NCI-H69 (cell line): ENCODE results near the gene FUOM.

Experiments used
- DNase-seq: peaks from one replicate; lab custom pipeline; 2025; lab: John Stamatoyannopoulos, UW

Gene FUOM

DNA sequence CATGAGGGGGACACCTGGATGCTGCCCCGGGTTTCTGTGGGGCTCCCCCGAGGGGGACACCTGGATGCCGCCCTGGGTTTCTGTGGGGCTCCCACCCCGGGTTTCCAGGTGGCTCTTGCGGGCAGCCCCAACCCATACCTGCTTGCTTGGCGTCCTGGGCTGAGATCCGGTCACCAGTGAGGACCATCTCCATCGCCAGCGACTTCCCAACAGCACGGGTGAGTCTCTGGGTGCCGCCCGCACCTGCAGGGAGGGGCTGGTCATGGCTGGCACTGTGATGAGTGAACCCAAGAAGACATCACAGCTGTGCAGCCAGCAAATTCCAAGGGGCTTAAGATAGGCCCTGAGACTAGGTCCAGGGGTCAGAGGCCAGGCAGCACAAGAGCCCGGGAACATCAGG, 8.9 kb upstream of the FUOM start:
- no peak for DNase-seq

DNA sequence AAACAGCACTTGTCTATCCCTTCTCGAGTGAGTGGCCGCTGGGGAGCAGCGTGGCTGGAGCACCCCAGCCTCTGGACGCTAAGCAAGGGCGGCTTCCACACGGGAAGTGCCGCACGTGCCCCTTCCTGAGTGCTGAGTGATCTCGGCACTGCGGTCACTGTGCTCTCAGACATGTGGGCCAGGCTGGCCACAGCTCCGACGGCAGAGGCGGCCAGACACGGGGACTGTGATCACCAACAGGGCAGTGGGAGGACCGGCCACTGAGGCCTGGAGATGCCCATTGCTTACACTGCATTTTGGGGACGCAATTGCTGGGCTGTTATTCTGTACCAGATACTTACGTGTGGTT, 8.3 kb upstream of the FUOM start:
- no peak for DNase-seq

DNA sequence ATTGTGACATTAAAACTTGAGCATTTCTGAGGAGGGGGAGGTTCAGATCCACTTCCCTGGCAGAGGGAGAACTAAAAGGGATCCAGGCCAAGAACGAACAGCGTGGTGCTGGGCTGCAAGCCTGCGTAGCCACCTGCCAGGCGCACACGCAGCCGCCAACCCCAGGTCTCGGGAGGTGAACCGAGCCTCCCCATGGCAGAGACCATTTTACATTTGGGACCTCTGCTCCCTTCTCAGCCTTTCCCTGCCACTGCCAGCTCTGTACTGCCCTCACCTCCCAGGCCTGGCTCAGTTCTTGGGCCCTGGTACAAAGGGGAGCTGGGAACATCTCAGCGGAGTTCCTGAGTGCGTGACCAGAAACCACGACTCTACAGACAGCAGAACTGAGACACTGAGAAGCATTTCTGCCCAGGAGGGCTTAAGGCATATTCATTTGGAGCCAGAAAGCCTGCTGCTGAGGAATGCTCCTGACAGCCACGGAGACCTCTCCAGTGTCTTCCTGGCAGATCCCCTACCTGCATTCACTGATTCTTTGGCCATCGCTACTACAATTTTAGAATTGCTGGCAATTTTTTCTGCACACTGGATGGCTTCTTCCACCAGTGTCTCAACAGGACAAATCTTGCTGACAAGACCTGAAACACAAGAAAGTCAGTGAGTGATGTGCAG, 7.8 kb upstream of the FUOM start:
- no peak for DNase-seq

DNA sequence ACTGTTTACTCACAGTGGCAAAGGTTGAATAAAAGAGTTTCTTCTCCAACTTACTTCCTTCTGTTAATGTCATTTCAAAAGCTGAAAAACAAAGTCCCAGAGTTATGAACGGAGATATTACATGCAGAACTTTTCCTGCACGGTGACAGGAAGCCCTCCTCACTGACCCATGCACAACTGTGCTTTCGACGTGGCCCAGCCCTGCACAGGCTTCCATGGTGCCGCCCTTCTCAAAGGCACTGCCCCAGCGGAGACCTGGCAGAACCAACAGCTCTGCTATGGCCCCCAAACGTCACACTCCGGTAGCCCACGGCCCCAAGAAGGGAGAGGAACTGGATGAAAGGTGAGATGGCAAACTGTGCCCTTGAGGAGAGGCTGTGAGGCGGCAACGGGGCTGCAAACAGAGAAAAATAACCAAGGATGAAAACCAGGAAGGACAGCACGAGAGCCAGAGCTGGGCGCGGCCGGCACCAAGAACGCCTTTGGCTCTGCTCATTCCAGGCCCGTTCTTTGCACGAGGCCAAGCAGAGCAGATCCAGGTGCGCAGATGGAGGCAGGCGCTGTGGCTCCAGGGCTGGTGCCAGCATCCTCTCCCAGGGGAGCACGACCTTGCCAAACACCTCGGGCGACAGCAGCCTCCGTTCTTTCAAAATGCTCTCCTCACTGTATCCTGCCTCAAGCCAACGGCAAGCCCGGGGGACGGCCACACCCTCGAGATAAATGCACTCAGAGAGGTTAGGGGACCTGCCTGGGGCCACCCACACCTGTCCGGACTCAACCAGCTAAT, 7.0 kb upstream of the FUOM start:
- peak; percentile 67 for DNase-seq

DNA sequence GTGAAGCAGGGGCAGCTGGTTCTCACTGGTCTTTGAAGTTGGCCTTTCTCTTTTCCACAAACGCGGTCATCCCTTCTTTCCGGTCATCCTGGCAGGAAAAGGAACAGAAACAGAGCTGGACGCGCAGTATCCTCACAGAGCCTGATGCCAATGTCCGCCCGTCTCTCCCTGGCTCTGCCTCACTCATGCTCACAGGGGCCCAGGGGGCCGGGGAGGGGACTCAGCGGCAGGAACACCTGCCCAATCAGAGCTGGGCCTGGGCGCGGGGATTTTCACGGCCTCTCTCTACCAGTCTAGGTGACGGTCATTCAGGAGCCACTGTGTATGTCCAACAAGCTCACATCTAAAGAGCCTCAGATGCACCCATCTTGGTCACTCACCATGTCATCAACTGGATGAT, 5.0 kb upstream of the FUOM start:
- DNase-seq = no peak

DNA sequence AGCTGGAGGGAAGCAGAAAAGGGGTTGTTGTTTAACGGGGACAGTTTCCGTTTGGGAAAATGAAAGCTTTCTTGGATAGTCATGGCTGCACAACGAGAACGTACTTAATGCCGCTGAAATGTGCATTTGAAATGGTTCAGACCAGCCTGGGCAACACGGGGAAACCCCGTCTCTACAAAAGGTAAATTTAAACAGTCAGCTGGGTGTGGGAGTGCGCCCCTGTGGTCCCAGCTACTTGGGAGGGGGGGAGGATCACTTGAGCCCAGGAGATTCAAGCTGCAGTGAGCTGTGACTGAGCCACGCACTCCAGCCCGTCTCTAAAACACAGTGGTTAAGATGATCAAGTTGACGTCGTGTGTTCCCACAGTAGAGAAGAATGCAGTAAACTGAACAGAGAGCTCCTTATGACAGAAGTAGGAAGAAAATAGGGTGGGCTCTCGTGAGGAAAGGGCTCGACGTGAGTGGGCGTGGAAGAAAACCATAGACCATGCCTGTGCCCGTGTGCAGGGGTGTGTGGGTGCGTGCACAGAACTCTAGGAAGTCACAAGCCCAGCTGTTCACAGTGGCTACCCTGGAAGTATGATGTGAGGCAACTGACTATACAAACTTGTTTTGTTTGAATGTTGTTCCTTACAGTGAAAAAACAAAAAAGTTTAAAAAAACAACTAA, 4.1 kb upstream of the FUOM start:
- no peak for DNase-seq

DNA sequence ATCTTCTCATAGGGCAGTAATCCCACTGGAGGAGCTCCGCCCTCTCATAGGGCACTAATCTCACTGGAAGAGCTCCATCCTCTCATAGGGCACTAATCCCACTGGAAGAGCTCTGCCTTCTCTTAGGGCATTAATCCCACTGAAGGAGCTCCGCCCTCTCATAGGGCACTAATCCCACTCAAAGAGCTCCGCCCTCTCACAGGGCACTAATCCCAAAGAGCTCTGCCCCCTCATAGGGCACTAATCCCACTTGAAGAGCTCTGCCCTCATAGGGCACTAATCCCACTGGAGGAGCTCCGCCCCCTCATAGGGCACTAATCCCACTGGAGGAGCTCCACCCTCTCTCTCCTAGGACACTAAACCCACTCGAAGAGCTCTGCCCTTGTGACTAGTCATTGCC, 3.4 kb upstream of the FUOM start:
- no peak for DNase-seq

DNA sequence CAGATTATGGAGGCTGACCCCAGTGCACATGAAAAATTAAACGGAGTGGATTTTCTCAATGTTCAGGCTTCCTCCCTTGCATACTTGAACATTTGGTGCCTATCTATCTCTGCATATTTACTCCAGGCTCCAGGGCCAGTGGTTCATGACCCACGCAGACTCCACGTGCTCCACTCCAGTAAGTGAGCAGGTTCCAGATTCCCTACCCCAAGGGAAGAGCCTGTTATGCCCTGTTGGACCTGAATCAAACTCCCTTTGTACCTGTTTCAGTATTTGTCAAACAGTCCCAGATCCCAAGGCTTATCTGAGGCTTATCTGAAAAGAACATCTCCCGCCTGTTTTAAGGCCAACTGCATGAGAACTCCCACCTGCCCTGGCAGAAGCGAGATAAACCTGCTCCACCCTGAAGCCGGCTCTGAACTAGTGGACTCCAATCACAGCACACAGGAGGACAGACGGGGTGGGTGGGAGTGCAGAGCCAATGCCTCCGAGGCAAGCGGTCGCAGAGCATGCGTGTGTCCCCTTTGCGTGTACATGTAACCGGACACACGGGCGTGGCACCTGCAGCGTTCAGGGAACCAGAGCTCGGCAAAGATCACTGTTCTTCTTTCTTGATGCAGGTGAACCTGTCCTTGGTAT, 2.3 kb upstream of the FUOM start:
- no peak for DNase-seq

DNA sequence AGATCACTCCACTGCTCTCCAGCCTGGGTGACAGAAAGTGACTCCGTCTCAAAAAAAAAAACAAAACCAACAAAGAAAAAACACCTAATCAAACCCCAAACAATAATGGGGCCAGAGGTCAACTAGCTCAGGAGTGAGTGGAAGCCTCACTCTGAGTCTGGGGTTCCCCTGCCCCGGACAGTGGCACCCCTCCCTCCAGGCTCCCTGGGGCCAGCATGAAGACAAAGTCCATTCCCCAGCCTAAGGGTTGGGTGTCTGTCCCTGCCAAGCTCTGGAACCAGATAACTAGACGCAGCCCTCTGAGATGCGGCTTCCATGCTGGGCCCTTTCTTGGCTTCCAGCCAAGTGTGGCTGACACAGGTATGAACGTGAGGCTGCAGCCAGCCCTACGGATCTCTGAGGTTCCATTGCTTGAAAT, 1.7 kb upstream of the FUOM start:
- DNase-seq = peak; percentile 82

DNA sequence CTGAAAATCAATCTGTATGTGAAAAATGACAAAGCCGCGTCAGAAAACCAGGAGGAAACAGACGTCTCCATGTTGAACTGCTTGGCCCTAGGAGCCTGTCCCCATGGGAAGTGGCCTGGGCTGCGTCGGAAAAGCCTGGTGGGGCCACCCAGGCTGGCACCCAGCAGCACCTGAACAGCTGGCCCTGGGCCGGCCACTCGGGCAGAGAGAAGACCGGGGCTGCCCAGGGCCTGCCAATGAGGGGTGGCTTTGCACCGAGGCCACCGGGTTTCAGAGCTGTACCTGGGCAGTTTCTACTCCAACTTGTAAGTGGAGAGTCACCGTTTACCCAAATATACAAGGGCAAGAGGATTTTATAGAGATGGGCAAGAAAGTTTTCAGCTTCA, 1.1 kb upstream of the FUOM start:
- no peak for DNase-seq

DNA sequence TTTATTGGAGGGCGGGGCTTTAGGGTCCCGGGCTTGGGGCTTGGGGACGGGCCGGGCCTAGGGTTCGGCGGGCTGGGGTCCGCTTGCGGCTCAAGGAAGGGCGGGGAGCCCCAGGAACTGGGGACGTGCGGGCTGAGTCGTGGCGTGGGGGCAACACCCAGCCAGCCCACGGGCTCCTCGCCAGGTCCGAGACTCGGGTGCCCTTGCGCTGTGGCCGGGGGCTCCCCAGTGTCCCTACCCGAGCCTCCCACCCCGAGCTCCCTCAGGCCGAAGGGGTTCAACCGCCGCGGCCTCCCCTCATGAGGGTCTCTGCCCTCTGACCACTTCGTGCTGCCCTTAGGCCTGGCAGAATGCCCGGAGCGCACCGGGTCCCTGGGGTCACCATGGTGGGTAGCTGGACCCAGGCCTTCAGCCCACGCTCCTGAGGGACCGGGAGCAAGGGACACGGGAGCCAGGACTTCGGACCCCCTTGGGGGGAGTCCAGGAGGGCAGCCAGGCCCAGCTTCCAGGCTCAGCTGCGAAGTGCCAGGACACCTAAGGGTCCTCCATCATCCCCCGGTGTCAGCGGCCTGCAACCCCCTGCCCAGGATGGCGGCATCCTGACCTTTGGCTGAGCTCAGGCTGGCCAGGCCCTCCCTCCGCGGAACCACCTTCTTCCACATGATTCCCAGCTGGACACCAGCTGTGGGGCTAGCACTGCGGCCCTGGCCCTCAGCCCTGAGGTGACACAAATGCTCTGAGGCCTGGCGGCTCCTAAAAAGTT, 524 bp upstream of the FUOM start:
- DNase-seq = no peak

DNA sequence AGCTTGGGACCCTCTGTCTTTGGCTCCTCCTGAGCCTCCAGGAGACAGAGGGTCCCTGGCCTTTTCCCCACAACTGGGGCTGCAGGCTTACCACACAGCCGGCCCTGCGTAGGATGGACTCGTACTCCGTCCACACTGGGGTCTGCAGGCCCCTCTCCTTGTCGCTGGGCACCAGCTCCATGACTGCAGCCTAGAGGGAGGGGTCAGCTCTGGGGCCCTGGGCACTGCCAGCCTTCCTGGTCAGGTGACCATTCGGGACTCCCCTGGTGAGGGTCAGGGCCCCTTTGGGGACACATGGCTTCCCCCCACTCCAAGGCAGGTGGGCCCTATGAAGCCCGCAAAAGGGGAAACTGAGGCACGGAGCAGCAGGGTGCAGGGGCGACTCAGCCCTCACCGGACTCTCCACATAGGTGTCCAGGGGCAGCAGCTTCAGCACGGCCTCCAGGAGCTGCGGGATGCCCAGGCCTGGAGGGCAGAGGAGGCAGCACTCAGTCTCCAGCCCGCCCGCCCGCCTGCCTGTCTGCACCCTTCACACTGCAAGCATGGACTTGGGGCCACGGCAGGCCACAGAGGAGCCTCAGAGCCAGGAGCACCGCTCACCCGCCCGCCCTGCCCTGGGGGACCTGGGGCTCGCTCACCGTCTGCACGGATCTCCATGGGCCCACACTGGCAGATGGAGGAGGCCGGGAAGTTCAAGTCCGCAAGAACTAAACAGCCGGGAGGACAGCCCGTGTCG, 1.1 kb downstream of the FUOM start:
- DNase-seq = no peak

DNA sequence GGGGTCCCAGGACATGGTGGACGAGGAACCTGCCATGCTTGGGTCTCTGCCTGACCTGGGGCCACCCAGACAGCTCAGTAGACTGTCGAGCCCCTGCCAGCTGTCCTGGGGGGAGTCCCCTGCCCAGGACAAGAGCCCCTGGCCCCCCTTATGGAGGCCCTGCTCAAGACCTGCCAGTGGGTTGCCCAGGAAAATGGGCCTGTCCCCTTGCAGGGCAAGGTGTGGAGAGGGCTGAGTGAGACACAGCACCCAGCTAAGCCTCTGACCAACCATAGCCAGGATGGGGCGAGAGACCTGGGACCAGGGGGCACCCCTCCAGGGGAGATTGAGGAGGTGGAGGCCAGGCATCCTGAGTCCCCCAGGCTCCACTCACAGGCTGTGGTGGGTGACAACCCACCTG, 1.8 kb downstream of the FUOM start:
- no peak for DNase-seq

DNA sequence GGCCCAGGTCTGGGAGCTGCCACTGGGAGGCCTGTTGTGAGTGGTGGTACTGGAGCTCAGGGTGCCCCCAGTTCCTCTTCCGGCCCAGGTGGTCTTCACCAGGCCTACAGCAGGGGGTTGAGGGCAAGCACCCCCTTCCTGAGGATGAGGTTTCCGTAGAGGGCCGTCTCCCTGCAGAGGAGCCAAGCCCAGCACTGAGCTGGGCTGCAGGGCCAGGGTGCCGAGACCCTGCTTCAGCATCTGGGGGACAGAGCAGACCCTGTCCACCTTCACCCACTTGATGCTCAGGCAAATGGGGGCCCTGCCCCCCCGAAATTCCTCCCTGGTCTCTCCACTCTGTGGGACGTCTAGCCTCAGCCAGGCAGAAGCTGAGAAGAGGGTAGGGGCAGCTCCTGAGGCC, 2.6 kb downstream of the FUOM start:
- no peak for DNase-seq

DNA sequence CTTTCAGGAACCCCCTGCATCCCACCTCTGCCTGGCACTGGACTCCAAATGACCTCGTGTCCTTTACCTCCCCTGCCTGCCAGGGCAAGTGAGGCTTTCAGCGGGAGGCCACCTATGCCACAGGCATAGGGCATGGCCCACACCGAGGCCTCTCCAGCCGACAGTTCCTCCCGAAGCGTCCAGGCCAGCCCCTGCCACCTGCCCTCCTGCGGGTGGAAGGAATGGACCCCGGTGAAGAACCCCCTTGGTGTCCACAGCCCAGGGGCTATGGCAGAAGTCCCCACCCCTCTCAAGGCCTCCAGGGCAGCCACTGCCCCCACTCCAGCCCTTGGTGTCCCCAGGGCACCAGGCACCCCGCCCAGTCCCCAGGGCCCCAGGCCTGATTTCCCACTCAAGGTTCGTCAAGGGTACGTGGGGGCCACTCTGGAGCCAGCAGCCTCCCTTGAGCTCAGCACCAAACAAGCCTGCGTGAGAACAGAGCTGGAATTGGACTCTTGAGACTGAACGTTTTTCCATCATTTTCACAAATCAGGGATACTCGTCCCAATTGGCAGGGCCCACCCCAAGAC, 3.1 kb downstream of the FUOM start:
- DNase-seq = no peak

DNA sequence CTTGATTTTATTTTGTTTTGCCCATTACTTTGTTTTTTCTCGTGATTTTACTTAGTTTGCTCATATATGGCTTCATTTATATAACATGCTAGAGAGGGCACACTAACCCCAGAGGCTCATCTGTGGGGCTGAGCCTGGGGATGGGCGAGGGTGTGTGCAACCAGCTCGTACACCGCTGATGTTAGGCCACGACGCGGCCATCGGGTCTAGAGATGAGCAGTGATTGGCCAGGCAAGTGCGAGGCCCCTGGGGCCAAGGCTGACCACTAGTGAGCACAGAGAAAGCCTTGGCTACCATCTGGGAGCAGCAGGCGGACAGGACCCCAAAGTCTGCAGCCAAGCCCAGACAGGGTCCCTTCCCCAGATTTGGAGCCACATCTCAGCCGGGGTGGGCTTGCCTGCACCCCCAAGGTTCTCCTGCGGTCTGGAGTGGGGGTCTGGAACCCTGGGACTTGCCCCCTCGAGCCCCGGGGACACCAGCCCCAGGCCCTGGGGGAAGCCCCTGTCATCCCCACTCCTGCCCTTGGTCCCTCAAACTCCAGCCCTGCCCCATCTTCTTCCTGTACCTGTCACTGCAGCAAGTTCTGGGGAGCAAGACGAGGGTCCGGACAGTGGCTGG, 3.7 kb downstream of the FUOM start:
- no peak for DNase-seq

DNA sequence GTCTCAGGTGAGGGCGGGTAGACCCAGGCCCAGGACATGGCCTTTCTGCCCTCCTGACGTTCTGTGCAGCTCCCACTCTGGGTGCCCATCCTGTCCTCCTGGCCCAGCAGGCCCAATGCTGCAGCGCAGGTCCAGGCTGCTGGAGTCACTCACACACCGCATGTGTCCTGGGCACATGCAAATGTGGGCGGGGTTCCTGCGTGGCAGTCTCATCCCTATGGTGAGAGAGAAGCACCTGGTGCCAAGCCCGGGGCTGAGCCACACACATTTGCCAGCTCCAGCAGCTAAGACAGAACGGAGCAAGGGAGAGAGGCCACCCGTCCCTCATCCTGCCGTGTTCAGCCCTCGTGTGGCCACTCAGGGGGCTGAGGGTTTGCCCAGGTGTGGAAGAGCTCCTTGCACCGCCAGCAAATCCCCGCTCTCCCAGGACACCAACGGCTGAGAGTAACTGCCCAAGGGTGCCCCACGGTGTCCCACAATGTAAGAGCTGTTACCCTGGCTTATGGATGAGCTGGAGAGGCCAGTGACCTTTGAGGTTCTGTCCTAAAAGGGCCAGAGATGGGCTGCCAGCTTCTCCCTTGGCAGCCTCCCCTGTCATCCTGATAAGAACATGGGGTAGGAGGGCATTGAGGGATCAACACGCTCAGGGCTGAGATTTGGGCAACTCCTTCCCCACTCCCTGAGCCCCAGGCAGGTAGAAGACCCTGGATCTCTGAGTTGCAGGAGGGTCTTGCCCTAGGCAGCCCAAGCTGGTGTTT, 4.4 kb downstream of the FUOM start:
- peak; percentile 8 for DNase-seq

DNA sequence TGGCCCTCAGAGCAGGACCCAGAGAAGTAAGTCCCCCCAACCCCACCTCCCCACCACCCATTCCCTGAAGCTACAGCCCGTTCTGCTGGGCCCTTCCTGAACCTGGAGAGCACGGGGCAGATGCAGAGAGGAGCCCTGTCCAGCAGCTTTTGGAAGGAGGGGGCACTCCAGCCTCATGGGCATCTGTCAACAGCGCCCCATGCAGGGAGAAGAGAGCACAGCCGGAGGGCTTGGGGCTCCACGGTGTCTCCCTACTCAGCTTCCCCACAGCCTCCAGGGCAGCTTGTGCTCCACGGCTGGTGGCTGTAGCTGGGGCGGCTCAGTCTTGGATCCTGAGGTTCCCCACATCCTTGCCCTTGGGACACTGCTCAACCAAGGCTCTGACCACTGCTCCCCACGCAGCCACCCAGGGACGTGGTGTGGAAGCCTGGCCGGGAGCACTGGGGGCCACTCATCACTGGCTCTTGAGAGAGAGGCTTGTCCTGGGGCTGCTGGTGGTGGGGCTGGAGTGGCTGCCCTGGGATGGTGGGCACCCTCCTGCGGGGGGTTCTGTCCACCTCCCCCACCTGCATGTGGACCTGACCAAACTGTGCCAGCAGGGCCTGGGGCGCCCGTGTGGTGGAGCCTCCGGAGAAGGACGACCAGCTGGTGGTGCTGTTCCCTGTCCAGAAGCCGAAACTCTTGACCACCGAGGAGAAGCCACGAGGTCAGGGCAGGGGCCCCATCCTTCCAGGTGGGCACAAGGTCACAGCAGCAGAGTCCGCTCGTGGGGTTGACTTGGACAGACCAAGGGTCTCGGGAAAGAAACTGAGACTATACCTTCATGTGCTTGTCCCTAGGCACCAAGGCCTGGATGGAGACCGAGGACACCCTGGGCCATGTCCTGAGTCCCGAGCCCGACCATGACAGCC, 6.2 kb downstream of the FUOM start:
- DNase-seq = peak; percentile 4

DNA sequence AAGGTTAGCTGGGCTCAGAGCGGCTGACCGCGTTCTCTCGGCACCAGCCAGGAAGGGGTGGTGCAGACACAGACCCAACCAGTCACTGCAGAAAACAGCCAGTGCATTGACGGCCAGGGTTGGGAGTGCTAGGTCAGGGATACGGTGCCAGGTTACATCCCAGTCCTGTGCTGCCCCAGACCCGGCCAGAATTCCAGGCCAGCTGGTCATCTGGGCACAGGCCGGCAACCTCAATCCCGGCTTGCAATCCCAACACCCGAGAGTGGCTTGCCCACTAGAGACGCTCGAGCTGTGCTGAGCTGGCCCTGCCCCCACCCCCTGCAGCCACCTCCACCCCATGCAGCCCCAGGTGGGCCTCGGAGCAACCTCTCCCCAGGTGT, 6.9 kb downstream of the FUOM start:
- DNase-seq = no peak
